K562 (cell line): ENCODE results near the gene FBXO21. TPM values are rescaled to one million over a fixed set of nuclear protein-coding genes. Genes with fewer than 3 reads are reported as not detected.

Experiments used
- ATAC-seq: fragments of 200-7000 bp; cut with Tn5 transposase; 3 replicates; pipeline ENCODE4 v1.9.1; 2020; ENCODE audit warnings: moderate library complexity
- BruUV-seq: library from RNA; stranded (reverse); fragments of 400-500 nt; replicated peaks from 2 replicates; lab custom pipeline; 2021; lab: Mats Ljungman, UMichigan
- CTCF ChIA-PET: fragments of 300-600 bp; formaldehyde crosslinking; extraction: SDS; loops from one replicate; lab custom pipeline; 2021; ENCODE audit warnings: low intra/inter-chr PET ratio; lab: Yijun Ruan, JAX
- POLR2A ChIA-PET: fragments of 300-600, 350-650 bp; sonication (Branson Sonifier 250); formaldehyde crosslinking; extraction: SDS; loops from one replicate; lab custom pipeline; 2021; ENCODE audit warnings: antibody characterized with exemption, inconsistent platforms; lab: Yijun Ruan, JAX
- DNase-seq, 4 experiments: peaks; one replicate each; pipeline versions ENCODE4 v3.0.0 to v3.0.0-alpha.2; 2011 to 2018; ENCODE audit warnings: low spot score in 3 of 4, mixed read lengths in 3 of 4; ENCODE audit errors: extremely low read depth in 1 of 4
- FAIRE-seq: peaks from 2 replicates; lab custom pipeline; 2011; peaks lifted over from hg19 to GRCh38; lab: Jason Lieb, UNC
- H2AFZ ChIP-seq: 2 replicates; pipeline ENCODE4 v1.6.0; 2011; ENCODE audit warnings: low read depth, low read length, control low read depth, inconsistent platforms
- H3K27ac ChIP-seq: fragments of 200-600 bp; 3 replicates; pipeline ENCODE4 v1.8.0; 2011; ENCODE audit warnings: low read depth, mild to moderate bottlenecking, control low read depth, inconsistent platforms, low read length, moderate library complexity, mixed read lengths; ENCODE audit errors: extremely low read depth
- H3K27me3 ChIP-seq, 2 experiments: fragments of 300-600 bp in 1 of 2; 2 replicates in 1 of 2; 3 replicates in 1 of 2; pipeline versions ENCODE4 v1.6.0 to v1.8.0; 2011; ENCODE audit warnings: inconsistent platforms in 2 of 2, low read length in 2 of 2, mild to moderate bottlenecking in 1 of 2, mixed read lengths in 1 of 2, moderate library complexity in 1 of 2; ENCODE audit not compliant: control insufficient read depth in 2 of 2, insufficient read depth in 2 of 2
- H3K36me3 ChIP-seq: fragments of 300-600 bp; 3 replicates; pipeline ENCODE4 v1.8.0; 2011; ENCODE audit warnings: mild to moderate bottlenecking, low read length, inconsistent platforms; ENCODE audit not compliant: control insufficient read depth, insufficient read depth
- H3K4me1 ChIP-seq, 2 experiments: fragments of 200-600 bp in 1 of 2; replicated peaks in 1 of 2; 2 replicates in 1 of 2; 3 replicates in 1 of 2; pipeline versions ENCODE4 v1.5.1 to v1.8.0; 2011; ENCODE audit warnings: inconsistent platforms in 2 of 2, low read length in 2 of 2, mild to moderate bottlenecking in 1 of 2, mixed read lengths in 1 of 2, moderate library complexity in 1 of 2; ENCODE audit not compliant: control insufficient read depth in 2 of 2, insufficient read depth in 2 of 2
- H3K4me2 ChIP-seq: 2 replicates; pipeline ENCODE4 v1.6.1; 2011; ENCODE audit warnings: low read length, control low read depth, inconsistent platforms, mixed read lengths; ENCODE audit not compliant: insufficient read depth
- H3K4me3 ChIP-seq: fragments of 200-600 bp; sonication (generic), shearing (Covaris generic); 2 replicates; pipeline ENCODE4 v1.5.1; 2016; ENCODE audit warnings: control low read depth, inconsistent platforms
- H3K79me2 ChIP-seq: fragments of 200-600 bp; 3 replicates; pipeline ENCODE4 v1.8.0; 2011; ENCODE audit warnings: low read length, inconsistent platforms; ENCODE audit not compliant: control insufficient read depth, insufficient read depth
- H3K9ac ChIP-seq, 2 experiments: 2 replicates each; pipeline versions ENCODE4 v1.6.0 to v1.6.1; 2011; ENCODE audit warnings: low read depth in 2 of 2, low read length in 2 of 2, control low read depth in 1 of 2, inconsistent platforms in 1 of 2, mild to moderate bottlenecking in 1 of 2, mixed read lengths in 1 of 2; ENCODE audit not compliant: insufficient read depth in 1 of 2
- H3K9me1 ChIP-seq: one replicate; pipeline ENCODE4 v1.6.0; 2011; ENCODE audit warnings: inconsistent platforms, mild to moderate bottlenecking, low read length, moderate library complexity; ENCODE audit not compliant: control insufficient read depth, insufficient read depth
- H3K9me3 ChIP-seq: replicated peaks from 2 replicates; pipeline ENCODE4 v1.5.1; 2011; ENCODE audit warnings: low read depth, low read length, inconsistent platforms; ENCODE audit not compliant: control insufficient read depth, insufficient read depth
- H4K20me1 ChIP-seq: replicated peaks from 2 replicates; pipeline ENCODE4 v1.6.1; 2011; ENCODE audit warnings: low read length, inconsistent platforms, mixed read lengths; ENCODE audit not compliant: control insufficient read depth, insufficient read depth
- CEBPB ChIP-seq: fragments of 450-650 bp; IDR thresholded peaks from 2 replicates; pipeline ENCODE4 v1.6.1; 2016; ENCODE audit warnings: missing genetic modification characterization, missing compliant biosample characterization
- ILK ChIP-seq: fragments of 450-650 bp; IDR thresholded peaks from 2 replicates; pipeline ENCODE4 v1.6.1; 2016; ENCODE audit warnings: missing genetic modification characterization, low read depth, mild to moderate bottlenecking, missing compliant biosample characterization, moderate library complexity, borderline replicate concordance
- MCM7 ChIP-seq, 2 experiments: fragments of 450-650 bp; IDR thresholded peaks; 2 replicates each; pipeline ENCODE4 v1.6.1; 2016 to 2018
- ZBTB17 ChIP-seq: fragments of 450-650 bp; formaldehyde crosslinking; IDR thresholded peaks from 2 replicates; pipeline ENCODE4 v1.4.0; 2020; ENCODE audit warnings: mild to moderate bottlenecking
- WGBS: fragments of 100-300 bp; shearing (Covaris generic); methylation state at CpG from one replicate; pipeline ENCODE4 v1.1.6; 2016; ENCODE audit warnings: low coverage, mixed read lengths; ENCODE audit not compliant: insufficient coverage; ENCODE audit errors: missing lambda C conversion rate; 5-methylcytosine and 5-hydroxymethylcytosine counted together
- in situ Hi-C: fragments of 300-500 bp; cut with MboI; formaldehyde crosslinking; loops from 4 replicates; pipeline ENCODE4 v1.15.0; 2018; ENCODE audit warnings: inconsistent platforms, mixed read lengths
- intact Hi-C: fragments of 100-400 bp; cut with micrococcal nuclease; formaldehyde crosslinking; loops from 2 replicates; pipeline ENCODE4 v1.14.2; 2022
- polyA plus RNA-seq, 8 experiments: library from polyadenylated mRNA; depleted of rRNA in 4 of 8; stranded (reverse) in 5 of 8; unstranded in 3 of 8; fragments of >200 nt; fragmentation: Nextera tagmentation in 2 of 8; fragmentation: Illumina TruSeq in 1 of 8; extraction: Ambion mirVana in 2 of 8; extraction: Trizol in 1 of 8; gene quantifications; 2 replicates each; pipeline versions ENCODE4 v1.2.1 to v1.2.3, GENCODE V29; 2011 to 2014; ENCODE audit warnings: inconsistent platforms in 1 of 8, missing spikeins in 1 of 8
- total RNA-seq, 7 experiments: library from RNA; depleted of rRNA in 6 of 7; stranded (reverse); fragments of >200 nt in 6 of 7; fragmentation: Illumina TruSeq in 2 of 7; extraction: Trizol in 2 of 7; gene quantifications; 2 replicates each; pipeline versions ENCODE4 v1.2.1 to v1.2.3, GENCODE V29; 2011 to 2021; ENCODE audit warnings: low replicate concordance in 1 of 7

FBXO21 gene
- total and polyA plus RNA-seq, 9 of the 15 experiments (the other 6 are each of a cell fraction or from before 2014, with no cell fraction given) = 3.0 to 50.9 (median 9.1) TPM

- H3K27me3 ChIP-seq = peaks cover 9 to 14% of the 10 kb centered on the region in 2 experiments; a peak in 3 of 5 replicates
- WGBS = under 1% methylated on average over 5 of the region's 5 CpGs
- no peak overlapping the region for H3K27ac ChIP-seq
- no TSS peak for BruUV-seq
- H2AFZ ChIP-seq = no peak overlapping the region
- H3K9ac ChIP-seq = no peak overlapping the region
- H3K9me1 ChIP-seq = no peaks in the 10 kb centered on the region
- H4K20me1 ChIP-seq = no peaks in the 10 kb centered on the region
- ATAC-seq = no peak
- no peak overlapping the region for H3K4me3 ChIP-seq
- ChIA-PET CTCF (no interaction called here), POLR2A (interaction anchor here (1.0 kb wide), 1 partner anchor 25 kb away, joined by 4 read pairs; no protein-coding TSS in a partner anchor)
- no peak overlapping the region for H3K4me2 ChIP-seq
- TF ChIP-seq MCM7 (IDR thresholded peaks at IDR 0.05) (no peak), CEBPB (0 out of 2 replicates have a peak, but pooled peaks have one; percentile 14), ILK (no peak), ZBTB17 (CRISPR knock-in tag) (no peak)
- FAIRE-seq = no peak
- in situ Hi-C loops = loop anchor here (25.0 kb wide), 1 partner anchor 1167 kb away; no protein-coding TSS in a partner anchor
- H3K36me3 ChIP-seq = no peaks in the 10 kb centered on the region
- H3K9me3 ChIP-seq = peaks cover 33% of the 10 kb centered on the region
- no peaks in the 10 kb centered on the region; a peak in 1 of 5 replicates for H3K4me1 ChIP-seq
- no peaks in the 10 kb centered on the region for H3K79me2 ChIP-seq
- no peak for DNase-seq
- intact Hi-C loops = no loop called here
Measured at GRCh38 chr12:117129391-117129790, 60.9 kb downstream of the FBXO21 start.
